GM19463 (cell line): ENCODE data around the gene ITGAX.

Experiments
- ATAC-seq: cut with Tn5 transposase; IDR thresholded peaks from one replicate; pipeline ENCODE4 v1.9.1; 2021; ENCODE audit warnings: mild to moderate bottlenecking, moderate library complexity; ENCODE audit not compliant: unreplicated experiment

ITGAX gene

DNA sequence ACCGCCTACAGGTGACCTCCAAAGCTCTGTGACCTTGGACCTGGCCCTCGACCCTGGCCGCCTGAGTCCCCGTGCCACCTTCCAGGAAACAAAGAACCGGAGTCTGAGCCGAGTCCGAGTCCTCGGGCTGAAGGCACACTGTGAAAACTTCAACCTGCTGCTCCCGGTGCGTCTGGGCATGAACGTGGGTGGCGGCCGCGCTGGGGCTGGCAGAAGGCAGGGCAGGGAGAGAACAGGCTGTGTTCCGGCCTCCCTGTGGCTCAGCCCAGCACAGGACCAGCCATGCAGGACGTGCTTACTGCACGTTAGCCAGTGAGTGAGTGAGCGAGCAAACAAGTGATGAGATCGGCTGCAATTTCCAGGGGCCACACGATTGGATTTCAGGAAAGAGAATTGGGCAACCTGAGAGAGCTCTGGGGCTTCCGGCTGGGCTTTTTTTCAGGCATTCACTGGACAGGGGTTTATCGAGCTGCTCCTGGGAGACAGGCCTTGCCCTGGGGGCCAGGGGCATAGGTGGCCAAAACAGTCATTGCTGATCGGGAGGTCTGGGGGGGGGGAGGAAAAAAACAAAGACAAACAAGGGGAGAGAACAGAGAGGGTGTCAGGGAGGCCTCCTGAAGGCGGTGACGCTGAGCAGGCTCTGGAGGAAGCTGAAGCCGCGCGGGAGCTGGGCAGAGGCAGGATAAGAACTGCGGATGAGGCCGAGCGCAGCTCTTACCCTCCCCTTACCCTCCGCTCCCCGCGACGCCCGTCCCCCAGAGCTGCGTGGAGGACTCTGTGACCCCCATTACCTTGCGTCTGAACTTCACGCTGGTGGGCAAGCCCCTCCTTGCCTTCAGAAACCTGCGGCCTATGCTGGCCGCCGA, 16.9 kb downstream of the ITGAX start:
- ATAC-seq = no peak

DNA sequence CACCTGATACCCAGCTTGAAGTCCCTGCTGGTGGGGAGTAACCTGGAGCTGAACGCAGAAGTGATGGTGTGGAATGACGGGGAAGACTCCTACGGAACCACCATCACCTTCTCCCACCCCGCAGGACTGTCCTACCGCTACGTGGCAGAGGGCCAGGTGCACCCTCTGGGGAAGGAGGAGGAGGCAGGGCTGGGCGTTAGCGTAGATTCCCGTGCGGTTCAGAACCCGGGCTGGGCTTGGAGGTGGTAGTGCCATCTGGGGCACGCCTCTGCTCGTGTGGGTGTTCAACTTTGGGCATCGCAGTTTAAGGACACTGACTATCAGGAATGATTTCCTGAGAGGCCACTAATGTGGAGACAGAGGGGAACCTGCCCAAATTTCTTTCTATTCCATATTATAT, 18.3 kb downstream of the ITGAX start:
- no peak for ATAC-seq

DNA sequence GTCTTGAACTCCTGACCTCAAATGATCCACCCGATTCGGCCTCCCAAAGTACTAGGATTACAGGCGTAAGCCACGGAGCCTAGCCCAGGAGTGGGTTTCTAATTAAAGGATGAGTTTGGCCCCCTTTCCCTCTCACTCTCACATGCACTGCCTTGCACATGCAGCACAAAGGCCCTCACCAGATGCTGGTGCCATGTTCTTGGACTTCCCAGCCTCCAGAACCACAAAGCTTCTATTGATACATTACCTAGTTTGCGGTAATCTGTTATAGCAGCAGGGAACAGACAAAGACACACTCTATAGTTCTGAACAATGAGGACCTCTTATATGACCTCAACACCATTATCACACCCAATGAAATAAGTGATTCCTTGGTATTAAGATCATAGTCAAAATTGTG, 20.3 kb downstream of the ITGAX start:
- no peak for ATAC-seq

DNA sequence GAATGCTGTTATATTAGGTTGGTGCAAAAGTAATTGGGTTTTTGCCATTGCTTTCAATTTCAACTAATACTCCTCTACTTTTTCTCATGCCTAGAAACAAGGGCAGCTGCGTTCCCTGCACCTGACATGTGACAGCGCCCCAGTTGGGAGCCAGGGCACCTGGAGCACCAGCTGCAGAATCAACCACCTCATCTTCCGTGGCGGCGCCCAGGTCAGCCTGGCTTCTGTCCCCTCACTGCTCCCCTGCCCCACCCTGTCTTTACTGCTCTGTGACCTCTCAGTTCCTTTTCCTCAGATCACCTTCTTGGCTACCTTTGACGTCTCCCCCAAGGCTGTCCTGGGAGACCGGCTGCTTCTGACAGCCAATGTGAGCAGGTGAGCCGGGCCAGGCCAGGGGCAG, 21.7 kb downstream of the ITGAX start:
- ATAC-seq = no peak

DNA sequence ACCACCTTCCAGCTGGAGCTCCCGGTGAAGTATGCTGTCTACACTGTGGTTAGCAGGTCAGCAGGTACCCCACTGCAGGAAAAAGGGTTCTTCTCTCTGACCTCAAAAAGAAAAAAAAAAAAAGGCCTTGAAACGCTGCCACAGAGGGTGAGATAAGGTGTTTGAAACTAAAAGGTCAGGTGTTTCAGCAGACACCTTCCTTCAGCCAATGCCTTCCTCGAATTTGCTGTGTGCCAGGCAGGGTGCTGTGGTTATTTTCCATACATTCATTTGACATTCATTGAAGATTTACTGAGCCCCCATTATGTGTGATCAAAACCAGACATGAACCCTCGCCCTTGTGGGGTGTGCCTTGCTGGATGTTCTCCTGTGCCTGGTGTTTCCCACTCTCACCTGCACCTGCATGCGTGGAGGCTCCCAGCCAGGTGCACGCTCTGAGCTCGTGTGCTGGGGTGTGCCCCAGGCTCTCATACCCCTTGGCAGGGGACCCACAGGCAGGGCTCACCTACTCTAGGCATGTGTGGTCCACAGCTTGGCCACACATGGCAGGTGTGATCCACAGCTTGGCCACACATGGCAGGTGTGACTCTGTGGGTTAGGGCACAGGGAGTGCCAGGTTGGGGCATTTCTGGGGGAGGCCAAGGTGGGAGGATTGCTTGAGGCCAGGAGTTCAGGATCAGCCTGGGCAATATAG, 22.4 kb downstream of the ITGAX start:
- no peak for ATAC-seq

DNA sequence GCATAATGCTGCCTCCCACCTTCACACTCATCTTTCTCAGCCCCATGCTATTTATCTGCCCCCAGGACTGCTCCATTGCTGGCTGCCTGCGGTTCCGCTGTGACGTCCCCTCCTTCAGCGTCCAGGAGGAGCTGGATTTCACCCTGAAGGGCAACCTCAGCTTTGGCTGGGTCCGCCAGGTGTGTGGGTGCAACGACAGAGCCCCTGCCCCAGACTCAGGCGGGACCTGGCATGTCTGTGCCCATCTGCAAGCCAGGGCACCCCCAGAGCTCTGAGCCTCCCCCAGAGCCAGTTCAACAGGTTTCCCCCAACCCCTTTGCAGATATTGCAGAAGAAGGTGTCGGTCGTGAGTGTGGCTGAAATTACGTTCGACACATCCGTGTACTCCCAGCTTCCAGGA, 25.2 kb downstream of the ITGAX start:
- no peak for ATAC-seq

DNA sequence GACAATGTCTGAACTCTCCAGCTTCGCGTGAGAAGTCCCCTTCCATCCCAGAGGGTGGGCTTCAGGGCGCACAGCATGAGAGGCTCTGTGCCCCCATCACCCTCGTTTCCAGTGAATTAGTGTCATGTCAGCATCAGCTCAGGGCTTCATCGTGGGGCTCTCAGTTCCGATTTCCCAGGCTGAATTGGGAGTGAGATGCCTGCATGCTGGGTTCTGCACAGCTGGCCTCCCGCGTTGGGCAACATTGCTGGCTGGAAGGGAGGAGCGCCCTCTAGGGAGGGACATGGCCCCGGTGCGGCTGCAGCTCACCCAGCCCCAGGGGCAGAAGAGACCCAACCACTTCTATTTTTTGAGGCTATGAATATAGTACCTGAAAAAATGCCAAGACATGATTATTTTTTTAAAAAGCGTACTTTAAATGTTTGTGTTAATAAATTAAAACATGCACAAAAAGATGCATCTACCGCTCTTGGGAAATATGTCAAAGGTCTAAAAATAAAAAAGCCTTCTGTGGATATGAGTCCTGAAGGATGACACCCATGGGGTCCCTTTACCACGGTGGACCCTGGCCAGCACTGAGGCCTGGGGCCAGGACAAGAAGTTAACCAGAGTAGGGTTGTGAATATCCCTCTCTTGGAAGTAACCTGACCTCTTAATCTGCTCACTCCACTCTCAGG, 27.6 kb downstream of the ITGAX start:
- ATAC-seq = peak; percentile 63

DNA sequence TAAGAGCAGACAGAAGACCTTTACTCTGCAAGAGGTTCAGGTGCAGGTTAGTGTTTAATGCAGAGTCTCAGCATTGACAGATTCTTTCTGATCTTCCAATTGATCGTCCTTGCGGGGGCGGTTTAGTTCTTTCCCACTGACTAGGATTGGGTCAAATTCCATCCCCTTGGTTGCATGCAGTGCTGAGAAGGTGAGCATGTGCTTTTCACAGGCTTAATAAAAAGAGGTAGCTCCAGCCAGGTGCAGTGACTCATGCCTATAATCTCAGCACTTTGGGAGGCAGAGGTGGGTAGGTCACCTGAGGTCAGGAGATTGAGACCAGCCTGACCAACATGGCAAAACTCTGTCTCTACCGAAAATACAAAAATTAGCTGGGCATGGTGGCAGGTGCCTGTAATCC, 30.7 kb downstream of the ITGAX start:
- no peak for ATAC-seq

DNA sequence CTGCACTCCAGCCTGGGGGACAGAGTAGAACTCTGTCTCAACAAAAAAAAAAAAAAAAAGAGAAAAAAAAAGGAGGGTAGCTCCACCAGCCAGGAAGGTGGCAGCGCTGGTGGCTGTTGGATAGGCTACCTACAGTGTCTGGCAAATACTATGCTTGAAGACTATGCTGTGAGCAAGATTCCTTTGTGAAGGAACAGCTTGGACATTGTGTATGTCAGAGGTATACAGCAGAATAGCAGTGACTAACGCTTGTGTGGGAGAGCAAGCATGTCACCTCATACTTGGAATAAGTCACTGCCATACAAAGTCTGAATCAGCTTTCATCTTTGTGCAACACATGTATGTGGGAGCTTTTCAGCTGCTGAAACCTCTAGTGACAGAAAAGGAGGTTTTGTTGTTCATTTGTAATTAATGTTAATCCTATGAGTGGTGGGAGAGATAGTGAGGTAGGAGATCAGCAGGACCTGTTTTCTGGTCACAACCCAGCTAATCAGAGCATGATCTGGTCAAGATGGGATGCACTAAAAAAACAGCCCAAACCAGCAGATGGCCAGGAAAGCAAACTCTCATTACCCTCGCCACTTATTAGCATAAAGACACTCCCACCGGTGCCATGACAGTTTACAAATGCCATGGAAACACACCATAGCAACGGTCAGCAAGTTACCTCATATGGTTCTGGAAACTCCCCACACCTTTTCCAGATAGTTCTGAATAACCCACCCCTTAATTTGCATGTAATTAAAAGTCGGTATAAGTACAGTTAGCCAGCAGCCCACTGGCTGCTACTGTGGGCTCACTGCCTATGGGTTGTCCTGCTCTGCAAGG, 31.4 kb downstream of the ITGAX start:
- ATAC-seq = peak; percentile 56

DNA sequence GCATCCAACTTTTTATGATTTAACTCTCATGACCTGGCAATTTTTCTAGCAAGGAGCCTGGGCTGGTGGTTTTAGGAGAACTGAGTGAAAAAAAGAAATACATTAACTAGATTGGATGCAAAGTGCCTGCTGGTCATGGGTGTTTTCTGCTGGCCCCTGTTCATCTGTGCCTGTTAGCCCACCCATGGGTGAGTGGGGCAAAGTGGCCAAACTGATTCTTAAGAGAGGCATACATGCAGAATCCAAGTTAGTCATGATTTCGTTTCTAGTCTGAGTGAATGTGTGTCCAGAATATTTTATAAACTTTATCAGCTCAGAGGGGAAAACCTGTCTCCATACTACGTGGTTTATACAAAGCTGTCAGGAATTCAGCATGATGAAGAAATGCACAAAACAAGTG, 33.6 kb downstream of the ITGAX start:
- ATAC-seq = no peak

DNA sequence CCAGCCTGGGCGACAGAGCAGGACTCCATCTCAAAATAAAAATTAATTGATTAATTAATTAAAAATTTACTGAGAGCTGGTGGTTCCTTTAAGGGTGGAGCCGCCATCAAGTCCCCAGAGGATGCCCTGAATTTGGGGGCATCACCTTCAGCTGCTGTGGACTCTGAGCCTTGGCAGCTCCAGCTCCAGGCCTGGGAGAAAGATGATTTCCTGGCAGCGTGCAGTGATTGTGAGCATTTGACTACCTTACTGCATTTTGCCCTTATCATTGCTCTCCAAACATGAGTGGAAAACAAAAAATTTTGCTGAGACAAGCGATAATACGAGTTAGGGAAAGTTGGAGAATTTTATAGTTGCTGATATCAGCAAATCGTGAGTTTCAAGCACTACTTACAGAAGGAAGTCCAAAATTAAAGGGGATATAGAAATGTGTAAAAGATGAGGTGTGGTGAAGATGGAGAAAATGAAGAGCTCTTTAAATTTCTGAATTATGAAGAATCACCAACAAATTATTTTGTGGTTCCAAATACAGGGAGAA, 35.6 kb downstream of the ITGAX start:
- no peak for ATAC-seq

DNA sequence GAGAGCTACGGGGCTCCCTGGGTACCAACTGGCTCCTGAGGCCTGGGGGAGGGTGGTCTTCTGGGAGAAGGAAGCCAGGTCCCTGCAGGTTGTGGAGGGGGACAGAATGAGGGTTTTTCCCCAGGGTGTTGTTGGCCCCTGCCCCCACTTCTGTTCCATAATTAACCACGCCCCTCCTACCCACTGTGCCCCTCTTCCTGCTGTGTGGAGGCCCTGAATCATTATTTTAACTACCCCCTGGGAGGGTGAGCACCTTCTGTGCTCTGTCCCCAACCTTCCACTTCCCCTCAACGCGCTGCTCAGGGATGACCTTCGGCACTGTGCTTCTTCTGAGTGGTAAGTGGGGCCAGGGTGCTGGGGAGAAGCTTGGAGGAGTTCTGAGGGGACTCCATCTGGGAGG, 38.1 kb downstream of the ITGAX start, which contains the start of gene ITGAD:
Gene ITGAD, plus strand, starts transcription at position 280 of the 400 bp plus-strand sequence. Its CDS starts 26 bp downstream, at position 306.
- no peak for ATAC-seq

DNA sequence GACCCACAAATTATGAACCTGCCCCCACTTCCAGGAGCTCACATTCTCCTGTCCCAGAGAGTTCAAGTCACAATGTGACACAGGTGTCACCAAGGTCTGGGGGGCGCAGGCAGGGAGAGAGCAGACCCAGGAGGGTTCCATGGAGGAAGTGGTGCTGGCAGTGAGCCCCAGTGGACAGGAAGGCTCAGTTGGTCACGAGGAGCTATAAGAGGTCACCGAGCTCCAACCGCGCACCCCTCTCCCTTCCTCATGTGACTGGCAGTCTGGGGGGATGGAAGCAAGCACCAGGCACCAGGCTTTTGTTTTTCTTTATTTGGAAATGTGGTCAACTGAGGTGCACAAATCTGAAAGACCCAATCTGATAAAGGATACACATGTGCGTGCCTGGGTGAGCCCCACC, 40.7 kb downstream of the ITGAX start:
- no peak for ATAC-seq

DNA sequence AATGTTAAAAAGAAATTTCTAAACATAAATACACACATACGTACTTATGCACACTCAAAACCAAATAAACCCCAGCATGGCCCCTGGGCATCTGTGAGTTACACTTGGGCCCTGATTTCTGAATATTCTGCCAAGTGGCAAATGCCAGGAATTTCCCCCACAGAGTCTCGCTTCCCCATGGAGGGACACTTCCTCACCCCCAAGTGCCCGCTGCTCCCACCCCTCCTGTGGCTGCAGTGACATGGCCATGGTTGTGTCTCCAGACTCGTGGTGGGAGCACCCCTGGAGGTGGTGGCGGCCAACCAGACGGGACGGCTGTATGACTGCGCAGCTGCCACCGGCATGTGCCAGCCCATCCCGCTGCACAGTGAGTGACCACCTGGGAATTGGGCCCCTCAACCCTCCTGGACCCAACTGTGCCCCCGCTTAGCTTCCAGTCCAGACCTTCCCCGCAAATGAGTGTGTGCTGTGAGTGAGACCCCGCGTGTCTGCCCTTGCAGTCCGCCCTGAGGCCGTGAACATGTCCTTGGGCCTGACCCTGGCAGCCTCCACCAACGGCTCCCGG, 42.2 kb downstream of the ITGAX start:
- no peak for ATAC-seq

DNA sequence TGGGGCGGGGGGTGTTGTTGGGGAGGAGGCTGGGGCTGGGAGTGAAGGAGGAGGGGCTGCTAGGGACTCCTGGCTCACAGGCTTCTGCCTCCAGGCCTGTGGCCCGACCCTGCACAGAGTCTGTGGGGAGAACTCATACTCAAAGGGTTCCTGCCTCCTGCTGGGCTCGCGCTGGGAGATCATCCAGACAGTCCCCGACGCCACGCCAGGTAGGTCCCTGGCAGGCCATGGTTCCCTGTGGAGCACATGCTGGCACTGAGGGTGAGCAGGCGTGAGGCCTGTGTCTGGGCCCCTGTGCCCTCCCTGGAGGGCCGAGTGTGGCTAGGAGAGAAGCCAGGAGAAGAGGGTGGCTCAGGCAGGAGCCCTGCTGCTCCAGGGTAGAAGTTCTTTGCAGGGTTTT, 42.7 kb downstream of the ITGAX start:
- no peak for ATAC-seq

DNA sequence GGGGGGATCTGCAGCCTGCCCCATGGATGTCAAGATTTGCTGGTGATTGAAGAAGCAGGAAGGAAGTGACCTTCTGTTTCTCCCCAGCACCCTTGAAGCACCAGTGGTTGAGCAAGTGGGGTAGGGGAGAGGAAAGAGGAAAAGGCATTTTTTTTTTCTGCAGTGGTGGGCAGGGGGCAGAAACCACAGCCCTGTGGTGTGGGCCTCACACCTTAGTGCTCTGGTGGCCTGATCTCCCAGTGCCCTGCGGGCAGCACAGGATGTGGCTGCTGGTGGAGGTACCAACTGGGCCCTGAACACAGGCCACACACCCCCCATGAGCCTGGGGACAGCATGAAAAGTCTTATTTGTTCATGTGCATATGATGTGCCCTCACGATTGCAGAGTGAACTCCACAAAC, 45.2 kb downstream of the ITGAX start:
- no peak for ATAC-seq

DNA sequence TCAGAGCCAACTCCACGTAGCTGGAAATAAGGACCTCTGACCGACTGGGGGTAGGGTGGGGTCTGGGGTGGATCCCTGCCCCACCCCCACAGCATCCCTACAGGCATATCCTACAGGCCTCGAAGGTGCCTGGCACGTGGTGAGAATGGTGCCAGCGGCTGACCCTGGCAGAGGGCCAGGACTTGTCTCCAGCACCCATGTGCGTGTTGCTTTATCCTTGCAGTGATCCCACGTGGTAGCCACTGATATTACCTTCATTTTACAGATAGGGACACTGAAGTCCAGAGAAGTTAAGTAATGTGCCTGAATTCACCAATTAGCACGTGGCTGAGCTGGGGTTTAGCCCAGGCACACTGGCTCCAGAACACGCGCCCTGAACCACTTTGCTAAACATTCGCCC, 46.5 kb downstream of the ITGAX start:
- ATAC-seq = no peak

DNA sequence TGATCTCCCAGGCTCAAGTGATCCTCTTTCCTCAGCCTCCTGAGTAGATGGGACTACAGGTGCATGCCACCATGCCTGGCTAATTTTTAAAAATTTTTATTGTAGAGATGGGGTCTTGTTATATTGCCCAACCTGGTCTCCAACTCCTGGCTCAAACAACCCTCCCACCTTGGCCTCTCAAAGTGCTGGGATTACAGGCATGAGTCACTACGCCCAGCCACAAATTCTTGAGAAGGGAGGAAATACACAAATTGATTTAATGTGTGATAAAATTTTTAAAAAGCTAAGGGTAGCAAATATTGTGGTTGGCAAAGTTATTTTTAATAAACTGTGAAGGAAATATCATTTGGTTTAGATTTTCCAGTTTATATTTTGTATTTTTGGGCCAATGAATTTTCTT, 47.7 kb downstream of the ITGAX start:
- no peak for ATAC-seq

DNA sequence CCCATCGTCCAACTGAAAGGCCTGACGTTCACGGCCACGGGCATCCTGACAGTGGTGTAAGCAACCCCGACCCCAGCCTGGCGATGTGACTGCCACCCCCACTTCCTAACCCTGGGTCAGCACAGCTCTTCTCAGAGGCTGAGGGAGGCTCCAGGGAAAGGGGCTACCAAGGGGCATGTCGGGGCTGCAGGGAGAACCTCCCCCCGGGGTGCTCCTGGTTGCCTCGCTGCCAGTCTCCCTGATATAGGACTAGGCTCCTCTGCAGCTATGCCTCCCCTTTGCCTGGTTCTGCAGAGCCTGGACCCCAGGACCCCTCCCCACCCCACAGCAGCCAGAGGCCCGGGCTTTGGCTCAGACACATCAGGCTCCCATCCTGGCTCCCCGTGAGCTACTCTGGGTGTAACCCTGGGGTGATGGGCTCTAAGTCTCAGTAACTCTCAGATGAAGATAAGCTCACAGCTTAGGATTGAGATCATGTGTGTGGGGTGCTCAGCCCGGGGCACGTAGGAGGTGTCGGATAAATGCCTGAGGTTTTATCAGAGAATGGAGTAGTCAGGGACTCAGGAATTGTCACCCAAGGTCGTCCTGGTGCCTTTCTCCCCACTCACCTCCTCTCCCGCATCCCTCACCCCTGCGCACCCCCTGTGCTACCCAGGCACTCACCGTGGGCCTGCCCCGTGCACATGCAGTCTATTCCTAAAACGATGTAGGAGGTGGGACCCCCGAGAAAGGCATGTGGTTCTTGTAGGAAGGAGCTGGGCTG, 48.8 kb downstream of the ITGAX start:
- no peak for ATAC-seq
